GM23338 (cell line): ENCODE data around the gene RAB11FIP3.

Source experiments
- EZH2 ChIP-seq: fragments of 200-600 bp; sonication (generic); IDR thresholded peaks from one replicate; pipeline ENCODE4 v1.8.0; 2017; ENCODE audit warnings: antibody characterized with exemption, mild to moderate bottlenecking, low read depth; ENCODE audit not compliant: unreplicated experiment
- EZH2phosphoT487 ChIP-seq: fragments of 200-600 bp; sonication (generic); IDR thresholded peaks from one replicate; pipeline ENCODE4 v1.8.1; 2018; ENCODE audit warnings: antibody characterized with exemption; ENCODE audit not compliant: unreplicated experiment
- JUNB ChIP-seq: IDR thresholded peaks from one replicate; pipeline ENCODE4 v1.6.1; 2016; ENCODE audit warnings: antibody characterized with exemption; ENCODE audit not compliant: unreplicated experiment
- POLR2AphosphoS5 ChIP-seq: IDR thresholded peaks from 2 replicates; pipeline ENCODE4 v1.6.1; 2016; ENCODE audit warnings: antibody characterized with exemption, low read depth
- STAT1 ChIP-seq: IDR thresholded peaks from one replicate; pipeline ENCODE4 v1.6.1; 2016; ENCODE audit warnings: antibody characterized with exemption; ENCODE audit not compliant: unreplicated experiment
- ZNF114 ChIP-seq: fragments of 250-450 bp; sonication (Bioruptor Pico); IDR thresholded peaks from 2 replicates; pipeline ENCODE4 v1.5.0; 2020; ENCODE audit warnings: mild to moderate bottlenecking, moderate library complexity
- ZNF331 ChIP-seq: fragments of 250-450 bp; sonication (Bioruptor Pico); IDR thresholded peaks from 2 replicates; pipeline ENCODE4 v1.5.0; 2020; ENCODE audit warnings: low read depth, mild to moderate bottlenecking, moderate library complexity
- TF ChIP-seq, protein P1 (sequence below), 2 experiments: fragments of 200-600 bp in 1 of 2; sonication (generic) in 1 of 2; conservative IDR thresholded peaks; 2 replicates each; pipeline versions ENCODE4 v1.5.1 to v1.6.1; 2016 to 2017; ENCODE audit warnings: antibody characterized with exemption in 2 of 2, low read depth in 2 of 2, mild to moderate bottlenecking in 2 of 2, moderate library complexity in 1 of 2
- TF ChIP-seq, protein P2 (sequence below): IDR thresholded peaks from one replicate; pipeline ENCODE4 v1.6.1; 2018; ENCODE audit warnings: antibody characterized with exemption; ENCODE audit not compliant: unreplicated experiment
- TF ChIP-seq, protein P3 (sequence below): fragments of 250-450 bp; sonication (Bioruptor Pico); IDR thresholded peaks from 2 replicates; pipeline ENCODE4 v1.5.0; 2020; ENCODE audit warnings: mild to moderate bottlenecking, moderate library complexity

DNA sequence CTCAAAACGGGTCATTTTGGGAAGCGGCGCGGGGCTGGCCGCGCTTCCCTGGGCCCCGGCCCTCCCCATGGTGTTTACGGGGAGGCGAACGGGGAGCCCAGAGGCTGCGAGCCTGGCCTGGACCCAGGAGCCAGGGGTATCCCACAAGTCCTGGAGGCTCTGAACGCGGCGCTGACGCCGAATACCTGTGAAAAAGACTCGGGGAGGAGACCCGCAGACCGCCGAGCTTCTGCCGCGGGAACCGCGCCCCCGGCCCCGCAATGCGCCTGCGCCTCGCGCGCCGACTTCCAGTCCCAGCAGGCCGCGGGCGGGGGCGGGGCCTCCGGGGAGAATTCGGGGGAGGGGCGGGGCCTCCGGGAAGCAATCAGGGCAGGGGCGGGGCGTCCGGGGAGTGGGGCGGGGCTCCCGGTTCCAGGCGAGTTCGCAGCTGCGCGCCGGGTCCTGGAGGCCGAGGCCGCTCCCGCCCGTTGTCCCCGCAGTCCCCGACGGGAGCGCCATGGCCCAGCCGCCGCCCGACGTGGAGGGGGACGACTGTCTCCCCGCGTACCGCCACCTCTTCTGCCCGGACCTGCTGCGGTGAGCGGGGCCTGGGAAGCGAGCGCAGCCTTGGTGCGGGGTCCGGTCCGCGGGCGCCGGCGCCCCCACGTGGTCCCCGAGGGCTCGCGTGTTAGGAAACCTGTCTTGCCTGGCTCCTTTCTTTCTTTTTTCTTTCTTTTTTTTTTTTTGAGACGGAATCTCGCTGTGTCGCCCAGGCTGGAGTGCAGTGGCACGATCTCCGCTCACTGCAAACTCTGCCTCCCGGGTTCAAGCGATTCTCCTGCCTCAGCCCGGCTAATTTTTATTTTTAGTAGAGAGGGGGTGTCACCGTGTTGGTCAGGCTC, 23.7 kb upstream of the RAB11FIP3 start, which contains the start of gene DECR2:
- TF ChIP-seq, protein P1, sequence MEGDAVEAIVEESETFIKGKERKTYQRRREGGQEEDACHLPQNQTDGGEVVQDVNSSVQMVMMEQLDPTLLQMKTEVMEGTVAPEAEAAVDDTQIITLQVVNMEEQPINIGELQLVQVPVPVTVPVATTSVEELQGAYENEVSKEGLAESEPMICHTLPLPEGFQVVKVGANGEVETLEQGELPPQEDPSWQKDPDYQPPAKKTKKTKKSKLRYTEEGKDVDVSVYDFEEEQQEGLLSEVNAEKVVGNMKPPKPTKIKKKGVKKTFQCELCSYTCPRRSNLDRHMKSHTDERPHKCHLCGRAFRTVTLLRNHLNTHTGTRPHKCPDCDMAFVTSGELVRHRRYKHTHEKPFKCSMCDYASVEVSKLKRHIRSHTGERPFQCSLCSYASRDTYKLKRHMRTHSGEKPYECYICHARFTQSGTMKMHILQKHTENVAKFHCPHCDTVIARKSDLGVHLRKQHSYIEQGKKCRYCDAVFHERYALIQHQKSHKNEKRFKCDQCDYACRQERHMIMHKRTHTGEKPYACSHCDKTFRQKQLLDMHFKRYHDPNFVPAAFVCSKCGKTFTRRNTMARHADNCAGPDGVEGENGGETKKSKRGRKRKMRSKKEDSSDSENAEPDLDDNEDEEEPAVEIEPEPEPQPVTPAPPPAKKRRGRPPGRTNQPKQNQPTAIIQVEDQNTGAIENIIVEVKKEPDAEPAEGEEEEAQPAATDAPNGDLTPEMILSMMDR (conservative IDR thresholded peaks at IDR 0.05; ENCODE audit: low read depth in 2 of 2): peak; percentile 37 to 55; a peak in 3 of 4 replicates
- TF ChIP-seq JUNB (no peak), POLR2AphosphoS5 (peak; percentile 76), ZNF331 (CRISPR knock-in tag) (no peak), EZH2phosphoT487 (no peak), EZH2 (no peak), ZNF114 (CRISPR knock-in tag) (no peak), STAT1 (no peak)
- TF ChIP-seq, protein P2, sequence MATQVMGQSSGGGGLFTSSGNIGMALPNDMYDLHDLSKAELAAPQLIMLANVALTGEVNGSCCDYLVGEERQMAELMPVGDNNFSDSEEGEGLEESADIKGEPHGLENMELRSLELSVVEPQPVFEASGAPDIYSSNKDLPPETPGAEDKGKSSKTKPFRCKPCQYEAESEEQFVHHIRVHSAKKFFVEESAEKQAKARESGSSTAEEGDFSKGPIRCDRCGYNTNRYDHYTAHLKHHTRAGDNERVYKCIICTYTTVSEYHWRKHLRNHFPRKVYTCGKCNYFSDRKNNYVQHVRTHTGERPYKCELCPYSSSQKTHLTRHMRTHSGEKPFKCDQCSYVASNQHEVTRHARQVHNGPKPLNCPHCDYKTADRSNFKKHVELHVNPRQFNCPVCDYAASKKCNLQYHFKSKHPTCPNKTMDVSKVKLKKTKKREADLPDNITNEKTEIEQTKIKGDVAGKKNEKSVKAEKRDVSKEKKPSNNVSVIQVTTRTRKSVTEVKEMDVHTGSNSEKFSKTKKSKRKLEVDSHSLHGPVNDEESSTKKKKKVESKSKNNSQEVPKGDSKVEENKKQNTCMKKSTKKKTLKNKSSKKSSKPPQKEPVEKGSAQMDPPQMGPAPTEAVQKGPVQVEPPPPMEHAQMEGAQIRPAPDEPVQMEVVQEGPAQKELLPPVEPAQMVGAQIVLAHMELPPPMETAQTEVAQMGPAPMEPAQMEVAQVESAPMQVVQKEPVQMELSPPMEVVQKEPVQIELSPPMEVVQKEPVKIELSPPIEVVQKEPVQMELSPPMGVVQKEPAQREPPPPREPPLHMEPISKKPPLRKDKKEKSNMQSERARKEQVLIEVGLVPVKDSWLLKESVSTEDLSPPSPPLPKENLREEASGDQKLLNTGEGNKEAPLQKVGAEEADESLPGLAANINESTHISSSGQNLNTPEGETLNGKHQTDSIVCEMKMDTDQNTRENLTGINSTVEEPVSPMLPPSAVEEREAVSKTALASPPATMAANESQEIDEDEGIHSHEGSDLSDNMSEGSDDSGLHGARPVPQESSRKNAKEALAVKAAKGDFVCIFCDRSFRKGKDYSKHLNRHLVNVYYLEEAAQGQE: no peak
- TF ChIP-seq, protein P3, sequence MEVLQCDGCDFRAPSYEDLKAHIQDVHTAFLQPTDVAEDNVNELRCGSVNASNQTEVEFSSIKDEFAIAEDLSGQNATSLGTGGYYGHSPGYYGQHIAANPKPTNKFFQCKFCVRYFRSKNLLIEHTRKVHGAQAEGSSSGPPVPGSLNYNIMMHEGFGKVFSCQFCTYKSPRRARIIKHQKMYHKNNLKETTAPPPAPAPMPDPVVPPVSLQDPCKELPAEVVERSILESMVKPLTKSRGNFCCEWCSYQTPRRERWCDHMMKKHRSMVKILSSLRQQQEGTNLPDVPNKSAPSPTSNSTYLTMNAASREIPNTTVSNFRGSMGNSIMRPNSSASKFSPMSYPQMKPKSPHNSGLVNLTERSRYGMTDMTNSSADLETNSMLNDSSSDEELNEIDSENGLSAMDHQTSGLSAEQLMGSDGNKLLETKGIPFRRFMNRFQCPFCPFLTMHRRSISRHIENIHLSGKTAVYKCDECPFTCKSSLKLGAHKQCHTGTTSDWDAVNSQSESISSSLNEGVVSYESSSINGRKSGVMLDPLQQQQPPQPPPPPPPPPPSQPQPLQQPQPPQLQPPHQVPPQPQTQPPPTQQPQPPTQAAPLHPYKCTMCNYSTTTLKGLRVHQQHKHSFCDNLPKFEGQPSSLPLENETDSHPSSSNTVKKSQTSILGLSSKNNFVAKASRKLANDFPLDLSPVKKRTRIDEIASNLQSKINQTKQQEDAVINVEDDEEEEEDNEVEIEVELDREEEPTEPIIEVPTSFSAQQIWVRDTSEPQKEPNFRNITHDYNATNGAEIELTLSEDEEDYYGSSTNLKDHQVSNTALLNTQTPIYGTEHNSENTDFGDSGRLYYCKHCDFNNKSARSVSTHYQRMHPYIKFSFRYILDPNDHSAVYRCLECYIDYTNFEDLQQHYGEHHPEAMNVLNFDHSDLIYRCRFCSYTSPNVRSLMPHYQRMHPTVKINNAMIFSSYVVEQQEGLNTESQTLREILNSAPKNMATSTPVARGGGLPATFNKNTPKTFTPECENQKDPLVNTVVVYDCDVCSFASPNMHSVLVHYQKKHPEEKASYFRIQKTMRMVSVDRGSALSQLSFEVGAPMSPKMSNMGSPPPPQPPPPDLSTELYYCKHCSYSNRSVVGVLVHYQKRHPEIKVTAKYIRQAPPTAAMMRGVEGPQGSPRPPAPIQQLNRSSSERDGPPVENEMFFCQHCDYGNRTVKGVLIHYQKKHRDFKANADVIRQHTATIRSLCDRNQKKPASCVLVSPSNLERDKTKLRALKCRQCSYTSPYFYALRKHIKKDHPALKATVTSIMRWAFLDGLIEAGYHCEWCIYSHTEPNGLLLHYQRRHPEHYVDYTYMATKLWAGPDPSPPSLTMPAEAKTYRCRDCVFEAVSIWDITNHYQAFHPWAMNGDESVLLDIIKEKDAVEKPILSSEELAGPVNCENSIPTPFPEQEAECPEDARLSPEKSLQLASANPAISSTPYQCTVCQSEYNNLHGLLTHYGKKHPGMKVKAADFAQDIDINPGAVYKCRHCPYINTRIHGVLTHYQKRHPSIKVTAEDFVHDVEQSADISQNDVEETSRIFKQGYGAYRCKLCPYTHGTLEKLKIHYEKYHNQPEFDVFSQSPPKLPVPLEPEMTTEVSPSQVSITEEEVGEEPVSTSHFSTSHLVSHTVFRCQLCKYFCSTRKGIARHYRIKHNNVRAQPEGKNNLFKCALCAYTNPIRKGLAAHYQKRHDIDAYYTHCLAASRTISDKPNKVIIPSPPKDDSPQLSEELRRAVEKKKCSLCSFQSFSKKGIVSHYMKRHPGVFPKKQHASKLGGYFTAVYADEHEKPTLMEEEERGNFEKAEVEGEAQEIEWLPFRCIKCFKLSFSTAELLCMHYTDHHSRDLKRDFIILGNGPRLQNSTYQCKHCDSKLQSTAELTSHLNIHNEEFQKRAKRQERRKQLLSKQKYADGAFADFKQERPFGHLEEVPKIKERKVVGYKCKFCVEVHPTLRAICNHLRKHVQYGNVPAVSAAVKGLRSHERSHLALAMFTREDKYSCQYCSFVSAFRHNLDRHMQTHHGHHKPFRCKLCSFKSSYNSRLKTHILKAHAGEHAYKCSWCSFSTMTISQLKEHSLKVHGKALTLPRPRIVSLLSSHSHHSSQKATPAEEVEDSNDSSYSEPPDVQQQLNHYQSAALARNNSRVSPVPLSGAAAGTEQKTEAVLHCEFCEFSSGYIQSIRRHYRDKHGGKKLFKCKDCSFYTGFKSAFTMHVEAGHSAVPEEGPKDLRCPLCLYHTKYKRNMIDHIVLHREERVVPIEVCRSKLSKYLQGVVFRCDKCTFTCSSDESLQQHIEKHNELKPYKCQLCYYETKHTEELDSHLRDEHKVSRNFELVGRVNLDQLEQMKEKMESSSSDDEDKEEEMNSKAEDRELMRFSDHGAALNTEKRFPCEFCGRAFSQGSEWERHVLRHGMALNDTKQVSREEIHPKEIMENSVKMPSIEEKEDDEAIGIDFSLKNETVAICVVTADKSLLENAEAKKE (CRISPR knock-in tag): no peak
